ENCODE results near the gene FAM110C.
"Not testable (repeated sequence)": the region's sequence is repeated elsewhere in the genome, so short reads cannot be mapped to it uniquely, and the experiment has no call there.

Gene FAM110C

DNA sequence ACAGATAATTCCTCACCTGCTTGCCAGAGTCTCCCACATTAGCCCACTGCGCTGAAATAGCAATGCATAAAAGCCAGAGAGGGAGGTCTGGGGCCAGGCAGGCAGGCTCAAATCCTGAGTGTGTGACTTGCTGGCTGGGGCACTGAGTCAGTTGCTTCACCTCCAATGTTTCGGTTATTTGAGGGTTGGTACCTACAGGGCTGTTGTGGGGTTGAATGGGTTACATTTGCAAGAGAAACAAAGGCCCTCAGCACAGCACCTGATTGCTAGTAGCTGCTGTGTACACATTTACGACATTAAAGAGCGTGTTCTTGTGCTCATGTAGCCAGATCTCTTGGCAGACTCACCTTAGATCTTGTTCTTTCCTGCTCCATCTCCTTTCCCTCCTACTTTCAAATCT is 34.1 kb upstream of the FAM110C start:
- TF ChIP-seq, protein P1, sequence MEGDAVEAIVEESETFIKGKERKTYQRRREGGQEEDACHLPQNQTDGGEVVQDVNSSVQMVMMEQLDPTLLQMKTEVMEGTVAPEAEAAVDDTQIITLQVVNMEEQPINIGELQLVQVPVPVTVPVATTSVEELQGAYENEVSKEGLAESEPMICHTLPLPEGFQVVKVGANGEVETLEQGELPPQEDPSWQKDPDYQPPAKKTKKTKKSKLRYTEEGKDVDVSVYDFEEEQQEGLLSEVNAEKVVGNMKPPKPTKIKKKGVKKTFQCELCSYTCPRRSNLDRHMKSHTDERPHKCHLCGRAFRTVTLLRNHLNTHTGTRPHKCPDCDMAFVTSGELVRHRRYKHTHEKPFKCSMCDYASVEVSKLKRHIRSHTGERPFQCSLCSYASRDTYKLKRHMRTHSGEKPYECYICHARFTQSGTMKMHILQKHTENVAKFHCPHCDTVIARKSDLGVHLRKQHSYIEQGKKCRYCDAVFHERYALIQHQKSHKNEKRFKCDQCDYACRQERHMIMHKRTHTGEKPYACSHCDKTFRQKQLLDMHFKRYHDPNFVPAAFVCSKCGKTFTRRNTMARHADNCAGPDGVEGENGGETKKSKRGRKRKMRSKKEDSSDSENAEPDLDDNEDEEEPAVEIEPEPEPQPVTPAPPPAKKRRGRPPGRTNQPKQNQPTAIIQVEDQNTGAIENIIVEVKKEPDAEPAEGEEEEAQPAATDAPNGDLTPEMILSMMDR (IDR thresholded peaks at IDR 0.05; ENCODE audit: borderline replicate concordance, insufficient read depth, low read depth, low read length) = no peak
- no peak overlapping the region for H3K4me3 ChIP-seq (ENCODE audit: low read depth, low read length)

DNA sequence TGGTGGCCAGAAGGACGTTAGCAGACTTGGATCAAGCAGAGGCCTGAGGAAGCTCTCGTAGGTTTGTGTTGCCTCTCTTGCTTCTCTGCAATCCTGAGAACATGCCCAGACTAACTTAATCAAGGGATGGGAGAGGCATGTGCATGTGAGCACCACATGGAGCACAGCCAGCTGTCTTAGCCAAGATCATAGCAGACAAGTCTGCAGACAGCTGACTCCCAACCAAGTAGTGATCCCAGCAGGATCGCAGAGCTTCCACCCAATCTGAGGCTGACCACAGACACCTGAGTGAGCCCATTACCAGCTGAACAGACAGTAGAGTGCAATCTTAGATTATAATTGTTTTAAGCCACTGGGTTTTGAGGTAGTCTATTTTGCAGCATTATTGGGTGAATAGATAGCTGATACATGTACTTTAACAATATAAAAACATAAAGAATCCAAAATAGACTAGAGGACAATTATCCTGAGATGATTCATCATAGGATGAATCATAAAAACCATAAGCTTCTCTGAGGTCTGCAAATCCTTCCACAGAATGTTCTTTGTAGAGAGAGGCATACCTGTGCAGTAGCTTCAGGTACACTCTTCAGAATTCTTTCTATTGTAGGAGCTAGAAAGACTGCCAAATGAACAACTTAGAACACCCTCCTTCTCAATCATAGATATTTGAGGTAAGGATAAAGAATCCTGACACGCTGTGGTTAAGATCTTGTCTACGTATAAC is 25.2 kb upstream of the FAM110C start:
- TF ChIP-seq, protein P1 (IDR thresholded peaks at IDR 0.05; ENCODE audit: borderline replicate concordance, insufficient read depth, low read depth, low read length) = no peak

DNA sequence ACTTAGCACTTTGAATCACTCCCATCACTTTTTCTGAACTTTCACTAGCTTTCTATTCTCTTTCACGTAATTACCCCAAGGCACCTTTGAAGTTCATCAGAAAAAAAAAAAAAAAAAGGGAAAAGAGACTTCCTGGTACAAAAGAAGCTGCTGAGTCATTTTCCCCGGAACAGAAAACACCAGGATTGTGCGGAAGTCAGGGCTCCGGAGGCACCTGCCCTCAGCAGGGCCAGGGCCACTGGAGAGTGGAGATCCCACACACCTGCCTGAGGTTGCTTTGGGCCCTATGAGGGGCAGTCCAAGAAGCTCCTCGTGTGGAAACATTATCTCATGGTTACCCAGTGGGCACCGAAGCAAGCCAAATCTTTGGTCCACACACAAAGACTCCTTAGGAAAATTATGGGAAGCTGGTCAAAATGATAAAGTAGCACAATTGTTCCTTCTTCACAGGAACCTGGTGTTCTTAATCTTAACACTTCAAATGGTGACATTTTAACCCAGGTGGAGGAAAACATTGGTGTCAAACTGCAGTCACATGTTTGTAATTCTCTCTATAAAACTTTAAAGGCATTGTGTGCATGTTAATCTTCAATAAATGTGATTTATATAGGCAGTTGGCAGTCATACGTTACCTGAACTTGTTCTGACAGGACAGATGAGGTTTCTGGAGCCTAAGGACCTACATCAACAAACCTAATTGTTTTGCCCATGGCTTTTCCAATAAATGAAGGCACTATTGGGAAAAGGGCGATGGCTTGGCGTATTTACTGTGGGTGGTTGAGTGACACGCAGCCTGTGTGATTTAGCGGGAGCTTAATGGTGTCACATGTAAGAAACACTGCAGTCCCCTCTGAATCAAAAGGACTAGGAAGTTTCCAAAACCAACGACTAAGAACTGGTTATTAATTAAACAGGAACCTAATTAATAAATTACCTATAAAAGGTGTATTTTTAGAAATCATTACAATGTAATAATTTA is 23.4 kb upstream of the FAM110C start:
- TF ChIP-seq, protein P1 (IDR thresholded peaks at IDR 0.05; ENCODE audit: borderline replicate concordance, insufficient read depth, low read depth, low read length) = no peak
- H3K4me3 ChIP-seq (ENCODE audit: low read depth, low read length) = no peak overlapping the region

More for the DNA sequence above, 25.2 kb upstream of the FAM110C start:
- H3K4me3 ChIP-seq (ENCODE audit: low read depth, low read length) = no peak overlapping the region

DNA sequence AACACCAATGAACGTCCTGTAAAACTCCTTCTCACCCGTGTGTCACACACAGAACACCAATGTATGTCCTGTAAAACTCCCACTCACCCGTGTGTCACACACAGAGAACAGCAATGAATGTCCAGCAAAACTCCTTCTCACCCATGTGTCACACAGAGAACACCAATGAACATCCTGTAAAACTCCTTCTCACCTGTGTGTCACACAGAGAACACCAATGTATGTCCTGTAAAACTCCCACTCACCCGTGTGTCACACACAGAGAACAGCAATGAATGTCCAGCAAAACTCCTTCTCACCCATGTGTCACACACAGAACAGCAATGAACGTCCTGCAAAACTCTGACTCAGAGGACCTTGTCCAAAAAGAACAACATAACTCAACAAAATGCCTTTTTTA is 22.3 kb upstream of the FAM110C start:
- not testable (repeated sequence) for H3K4me3 ChIP-seq (ENCODE audit: low read depth, low read length)

DNA sequence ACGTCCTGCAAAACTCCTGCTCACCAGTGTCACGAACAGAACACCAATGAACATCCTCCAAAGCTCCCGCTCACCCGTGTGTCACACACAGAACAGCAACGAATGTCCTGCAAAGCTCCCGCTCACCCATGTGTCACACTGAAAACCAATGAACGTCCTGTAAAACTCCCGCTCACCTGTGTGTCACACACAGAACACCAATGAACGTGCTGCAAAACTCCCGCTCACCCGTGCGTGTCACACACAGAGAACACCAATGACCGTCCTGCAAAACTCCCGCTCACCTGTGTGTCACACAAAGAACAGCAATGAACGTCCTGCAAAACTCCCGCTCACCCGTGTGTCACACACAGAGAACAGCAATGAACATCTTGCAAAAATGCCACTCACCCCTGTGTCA is 20.5 kb upstream of the FAM110C start:
- no peak overlapping the region for H3K4me3 ChIP-seq (ENCODE audit: low read depth, low read length)
- TF ChIP-seq, protein P1 (IDR thresholded peaks at IDR 0.05; ENCODE audit: borderline replicate concordance, insufficient read depth, low read depth, low read length) = no peak

DNA sequence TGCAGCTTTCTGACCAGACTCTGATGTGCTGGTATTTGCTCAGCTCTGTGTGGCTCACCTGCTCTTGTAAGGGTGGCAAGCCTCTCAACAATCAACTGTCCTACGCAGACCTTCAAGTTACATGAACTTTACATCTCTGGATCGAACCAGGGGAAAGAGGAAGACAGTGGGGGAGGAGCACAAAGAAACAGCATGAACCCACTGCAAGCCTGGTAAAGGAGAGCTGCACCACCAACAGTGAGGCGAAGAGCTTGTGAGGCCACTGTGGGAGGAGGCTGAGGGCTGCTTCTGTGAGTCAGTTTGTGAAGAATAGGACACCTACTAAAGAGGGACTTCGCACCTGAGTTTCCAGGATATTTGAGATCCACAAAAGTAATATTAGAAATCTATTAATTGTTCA is 18.8 kb upstream of the FAM110C start:
- TF ChIP-seq, protein P1 (IDR thresholded peaks at IDR 0.05; ENCODE audit: borderline replicate concordance, insufficient read depth, low read depth, low read length) = no peak
- H3K4me3 ChIP-seq (ENCODE audit: low read depth, low read length) = no peak overlapping the region

DNA sequence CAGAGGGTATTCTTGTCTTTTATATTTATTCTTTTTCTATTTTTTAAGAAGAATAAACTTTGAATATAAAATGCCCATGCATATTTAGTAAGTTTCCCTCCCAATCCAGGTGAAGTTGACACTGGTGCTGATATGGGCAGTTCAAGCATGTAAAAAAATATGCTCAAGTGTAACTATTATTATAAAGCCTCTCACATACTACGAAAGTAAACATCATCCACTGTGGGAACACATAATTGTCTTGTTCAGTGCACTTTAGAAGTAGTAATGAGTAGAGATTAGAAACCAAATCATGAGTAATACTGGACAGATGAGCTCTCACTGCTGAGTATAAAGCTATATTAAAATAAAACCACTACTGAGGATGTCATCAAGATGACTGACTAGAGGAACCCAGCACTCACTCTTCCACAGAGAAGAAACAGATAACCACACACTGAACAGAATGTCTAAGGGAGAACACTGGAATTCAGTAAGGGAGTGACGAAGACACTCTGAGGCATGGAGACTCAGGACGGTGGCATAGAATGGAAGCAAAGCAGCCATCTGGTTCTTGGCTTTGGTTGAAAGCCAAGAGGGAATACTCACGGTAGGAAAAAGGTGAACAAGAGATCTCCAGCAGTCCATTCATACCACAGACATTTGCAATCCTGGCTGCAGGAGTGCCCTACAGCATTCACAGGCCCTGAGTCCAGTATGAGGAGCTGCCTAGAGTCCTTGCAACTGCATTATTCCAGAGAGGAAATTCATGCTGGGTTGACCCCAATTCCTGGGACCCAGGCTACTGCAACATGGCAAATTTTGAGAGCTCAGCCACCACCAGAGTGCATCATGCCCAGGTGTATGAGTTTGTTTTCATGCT is 9.5 kb upstream of the FAM110C start:
- no peak overlapping the region for H3K4me3 ChIP-seq (ENCODE audit: low read depth, low read length)
- TF ChIP-seq, protein P1 (IDR thresholded peaks at IDR 0.05; ENCODE audit: borderline replicate concordance, insufficient read depth, low read depth, low read length) = no peak
